WTC11 (cell line): ENCODE data around the gene SUPT3H. TPM values are rescaled to one million over a fixed set of nuclear protein-coding genes. Genes with fewer than 3 reads are reported as not detected.
"Not testable (repeated sequence)": the region's sequence is repeated elsewhere in the genome, so short reads cannot be mapped to it uniquely, and the experiment has no call there.

ENCODE experiments used
- ATAC-seq: fragments of 200-7000 bp; cut with Tn5 transposase; 2 replicates; pipeline ENCODE4 v1.10.0; 2021; ENCODE audit warnings: mild to moderate bottlenecking, moderate library complexity
- CTCF ChIA-PET: fragments of 300-600 bp; sonication (Branson Sonifier 250); formaldehyde crosslinking; loops from one replicate; lab custom pipeline; 2021; ENCODE audit warnings: antibody characterized with exemption; lab: Charles Lee
- POLR2A ChIA-PET: fragments of 350-600 bp; sonication (Branson Sonifier 250); formaldehyde crosslinking; loops from one replicate; lab custom pipeline; 2021; ENCODE audit warnings: antibody characterized with exemption; lab: Charles Lee
- DNase-seq: peaks from one replicate; pipeline ENCODE4 v3.0.0; 2021; ENCODE audit warnings: low spot score
- H3K27ac Mint-ChIP-seq: 2 replicates; pipeline ENCODE4 v1.8.0; 2021; ENCODE audit warnings: mixed read lengths
- H3K27me3 Mint-ChIP-seq: 2 replicates; pipeline ENCODE4 v1.8.0; 2021; ENCODE audit warnings: low read depth, mild to moderate bottlenecking, moderate library complexity, mixed read lengths
- H3K36me3 Mint-ChIP-seq: 2 replicates; pipeline ENCODE4 v1.8.0; 2021; ENCODE audit warnings: mixed read lengths
- H3K4me1 Mint-ChIP-seq: 2 replicates; pipeline ENCODE4 v1.8.0; 2022; ENCODE audit warnings: mixed read lengths
- H3K4me3 Mint-ChIP-seq: 2 replicates; pipeline ENCODE4 v1.8.0; 2021; ENCODE audit warnings: mild to moderate bottlenecking, moderate library complexity, mixed read lengths
- H3K9me3 Mint-ChIP-seq: 2 replicates; pipeline ENCODE4 v1.8.0; 2021; ENCODE audit warnings: mixed read lengths
- HMGA2 ChIP-seq: fragments of 250-450 bp; sonication (Bioruptor Pico); IDR thresholded peaks from 2 replicates; pipeline ENCODE4 v1.4.0; 2021; ENCODE audit warnings: mild to moderate bottlenecking, moderate library complexity
- MXD4 ChIP-seq: fragments of 250-450 bp; sonication (Bioruptor Pico); IDR thresholded peaks from 2 replicates; pipeline ENCODE4 v1.8.0; 2021; ENCODE audit warnings: mild to moderate bottlenecking, moderate library complexity, borderline replicate concordance
- NFE2L1 ChIP-seq: sonication (generic); formaldehyde crosslinking; IDR thresholded peaks from 2 replicates; pipeline ENCODE4 v1.8.1; 2023; ENCODE audit warnings: missing genetic modification reagents
- NFYB ChIP-seq: sonication (generic); formaldehyde crosslinking; conservative IDR thresholded peaks from 2 replicates; pipeline ENCODE4 v1.8.0; 2022; ENCODE audit warnings: low read depth, missing genetic modification reagents
- NR1H2 ChIP-seq: sonication (generic); formaldehyde crosslinking; IDR thresholded peaks from 2 replicates; pipeline ENCODE4 v1.9.0; 2021; ENCODE audit warnings: mild to moderate bottlenecking, moderate library complexity, missing genetic modification reagents
- SP1 ChIP-seq: sonication (generic); formaldehyde crosslinking; conservative IDR thresholded peaks from 2 replicates; pipeline ENCODE4 v1.8.1; 2022; ENCODE audit warnings: missing genetic modification reagents
- ZNF232 ChIP-seq: sonication (generic); formaldehyde crosslinking; IDR thresholded peaks from 2 replicates; pipeline ENCODE4 v1.8.0; 2022; ENCODE audit warnings: mild to moderate bottlenecking, missing genetic modification reagents
- ZNF671 ChIP-seq: fragments of 250-450 bp; sonication (Bioruptor Pico); IDR thresholded peaks from 2 replicates; pipeline ENCODE4 v1.8.0; 2021; ENCODE audit warnings: mild to moderate bottlenecking
- total RNA-seq: library from RNA; stranded (reverse); gene quantifications from 3 replicates; pipeline ENCODE4 v1.2.3, GENCODE V29; 2021
- TF ChIP-seq, protein P1 (sequence below): sonication (generic); formaldehyde crosslinking; IDR thresholded peaks from 2 replicates; pipeline ENCODE4 v1.8.1; 2023; ENCODE audit warnings: mild to moderate bottlenecking, missing genetic modification reagents, moderate library complexity
- TF ChIP-seq, protein P2 (sequence below): sonication (generic); formaldehyde crosslinking; IDR thresholded peaks from 2 replicates; pipeline ENCODE4 v1.8.0; 2022; ENCODE audit warnings: mild to moderate bottlenecking, missing genetic modification reagents
- TF ChIP-seq, protein P3 (sequence below): sonication (generic); formaldehyde crosslinking; IDR thresholded peaks from 2 replicates; pipeline ENCODE4 v1.8.1; 2023; ENCODE audit warnings: mild to moderate bottlenecking, missing genetic modification reagents
- TF ChIP-seq, protein P4 (sequence below): sonication (generic); formaldehyde crosslinking; IDR thresholded peaks from 2 replicates; pipeline ENCODE4 v1.8.0; 2023; ENCODE audit warnings: missing genetic modification reagents, mild to moderate bottlenecking, borderline replicate concordance
- TF ChIP-seq, protein P5 (sequence below): sonication (generic); formaldehyde crosslinking; IDR thresholded peaks from 2 replicates; pipeline ENCODE4 v1.8.0; 2022; ENCODE audit warnings: mild to moderate bottlenecking, missing genetic modification reagents

Gene SUPT3H
- total RNA-seq, 1 experiment from 2014 or later, result 15.3 TPM

DNA sequence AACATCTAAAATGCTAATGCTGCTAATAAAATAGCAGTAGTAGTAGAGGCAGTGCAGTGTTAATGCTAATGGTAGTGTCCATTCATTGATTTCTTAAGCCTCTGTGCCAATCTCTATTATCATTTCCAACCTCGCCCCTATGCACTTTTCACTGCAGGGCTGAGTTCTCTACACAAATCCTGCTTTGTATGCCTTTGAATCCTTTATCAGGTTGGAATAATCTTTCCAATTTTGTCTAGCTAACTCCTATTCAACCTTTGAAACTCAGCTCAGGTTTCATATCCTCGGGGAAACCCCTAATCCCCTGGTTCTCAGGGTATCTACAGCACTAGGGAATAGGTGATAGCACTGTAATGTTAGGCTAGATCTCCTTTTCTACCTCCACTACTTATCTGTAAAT is 333.6 kb downstream of the SUPT3H start:
- CTCF ChIA-PET, result no interaction called here
- ATAC-seq, result no peak
- Mint-ChIP-seq H3K4me3 (no peak overlapping the region), H3K27me3 (no peaks in the 10 kb centered on the region), H3K36me3 (no peaks in the 10 kb centered on the region), H3K27ac (no peak overlapping the region), H3K4me1 (peaks cover 9% of the 10 kb centered on the region), H3K9me3 (no peaks in the 10 kb centered on the region)
- TF ChIP-seq, protein P1, sequence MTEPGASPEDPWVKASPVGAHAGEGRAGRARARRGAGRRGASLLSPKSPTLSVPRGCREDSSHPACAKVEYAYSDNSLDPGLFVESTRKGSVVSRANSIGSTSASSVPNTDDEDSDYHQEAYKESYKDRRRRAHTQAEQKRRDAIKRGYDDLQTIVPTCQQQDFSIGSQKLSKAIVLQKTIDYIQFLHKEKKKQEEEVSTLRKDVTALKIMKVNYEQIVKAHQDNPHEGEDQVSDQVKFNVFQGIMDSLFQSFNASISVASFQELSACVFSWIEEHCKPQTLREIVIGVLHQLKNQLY, result no peak
- TF ChIP-seq, protein P2, sequence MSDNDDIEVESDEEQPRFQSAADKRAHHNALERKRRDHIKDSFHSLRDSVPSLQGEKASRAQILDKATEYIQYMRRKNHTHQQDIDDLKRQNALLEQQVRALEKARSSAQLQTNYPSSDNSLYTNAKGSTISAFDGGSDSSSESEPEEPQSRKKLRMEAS (CRISPR knock-in tag), result no peak
- no peak for TF ChIP-seq SP1
- TF ChIP-seq, protein P3, sequence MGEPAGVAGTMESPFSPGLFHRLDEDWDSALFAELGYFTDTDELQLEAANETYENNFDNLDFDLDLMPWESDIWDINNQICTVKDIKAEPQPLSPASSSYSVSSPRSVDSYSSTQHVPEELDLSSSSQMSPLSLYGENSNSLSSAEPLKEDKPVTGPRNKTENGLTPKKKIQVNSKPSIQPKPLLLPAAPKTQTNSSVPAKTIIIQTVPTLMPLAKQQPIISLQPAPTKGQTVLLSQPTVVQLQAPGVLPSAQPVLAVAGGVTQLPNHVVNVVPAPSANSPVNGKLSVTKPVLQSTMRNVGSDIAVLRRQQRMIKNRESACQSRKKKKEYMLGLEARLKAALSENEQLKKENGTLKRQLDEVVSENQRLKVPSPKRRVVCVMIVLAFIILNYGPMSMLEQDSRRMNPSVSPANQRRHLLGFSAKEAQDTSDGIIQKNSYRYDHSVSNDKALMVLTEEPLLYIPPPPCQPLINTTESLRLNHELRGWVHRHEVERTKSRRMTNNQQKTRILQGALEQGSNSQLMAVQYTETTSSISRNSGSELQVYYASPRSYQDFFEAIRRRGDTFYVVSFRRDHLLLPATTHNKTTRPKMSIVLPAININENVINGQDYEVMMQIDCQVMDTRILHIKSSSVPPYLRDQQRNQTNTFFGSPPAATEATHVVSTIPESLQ (CRISPR knock-in tag), result no peak
- no peak for TF ChIP-seq NR1H2 (CRISPR knock-in tag)
- no peak for TF ChIP-seq NFE2L1 (CRISPR knock-in tag)
- POLR2A ChIA-PET, result no interaction called here
- DNase-seq, result no peak

DNA sequence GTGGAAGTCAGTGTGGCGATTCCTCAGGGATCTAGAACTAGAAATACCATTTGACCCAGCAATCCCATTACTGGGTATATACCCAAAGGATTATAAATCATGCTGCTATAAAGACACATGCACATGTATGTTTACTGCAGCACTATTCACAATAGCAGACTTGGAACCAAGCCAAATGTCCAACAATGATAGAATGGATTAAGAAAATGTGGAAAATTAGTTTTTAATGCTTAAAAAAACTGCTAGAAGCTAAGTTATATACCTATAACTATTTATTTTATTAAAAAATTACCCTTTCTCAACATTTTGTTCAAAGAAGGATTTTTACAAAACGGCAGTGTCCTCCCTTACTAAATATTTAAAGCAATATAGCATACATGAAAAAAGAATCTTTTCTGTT is 335.1 kb downstream of the SUPT3H start:
- ATAC-seq, H3K27ac Mint-ChIP-seq, DNase-seq, H3K4me3 Mint-ChIP-seq, H3K36me3 Mint-ChIP-seq, CTCF ChIA-PET, H3K27me3 Mint-ChIP-seq, H3K9me3 Mint-ChIP-seq, H3K4me1 Mint-ChIP-seq, POLR2A ChIA-PET: not testable (repeated sequence)

DNA sequence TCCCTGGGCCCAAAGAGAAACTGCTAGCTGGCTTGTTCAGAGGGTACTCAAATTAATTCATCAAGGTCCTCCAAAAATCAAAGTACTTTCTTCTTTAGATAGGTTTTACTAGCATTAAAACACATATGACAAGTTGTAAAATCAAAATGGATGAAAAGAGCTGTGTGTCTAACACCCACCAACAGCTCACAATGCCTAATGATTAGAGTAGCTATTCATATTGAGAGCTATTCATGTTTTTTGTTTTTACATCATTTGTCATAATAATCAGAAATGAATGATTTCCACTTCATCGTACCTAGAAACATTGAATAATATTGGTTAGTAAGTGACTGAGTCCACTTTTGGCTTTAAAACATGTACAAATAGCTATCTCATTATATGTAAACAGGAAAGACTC is 339.5 kb downstream of the SUPT3H start:
- H3K9me3 Mint-ChIP-seq, result no peaks in the 10 kb centered on the region

More for the DNA sequence above, 339.5 kb downstream of the SUPT3H start:
- TF ChIP-seq, protein P4, sequence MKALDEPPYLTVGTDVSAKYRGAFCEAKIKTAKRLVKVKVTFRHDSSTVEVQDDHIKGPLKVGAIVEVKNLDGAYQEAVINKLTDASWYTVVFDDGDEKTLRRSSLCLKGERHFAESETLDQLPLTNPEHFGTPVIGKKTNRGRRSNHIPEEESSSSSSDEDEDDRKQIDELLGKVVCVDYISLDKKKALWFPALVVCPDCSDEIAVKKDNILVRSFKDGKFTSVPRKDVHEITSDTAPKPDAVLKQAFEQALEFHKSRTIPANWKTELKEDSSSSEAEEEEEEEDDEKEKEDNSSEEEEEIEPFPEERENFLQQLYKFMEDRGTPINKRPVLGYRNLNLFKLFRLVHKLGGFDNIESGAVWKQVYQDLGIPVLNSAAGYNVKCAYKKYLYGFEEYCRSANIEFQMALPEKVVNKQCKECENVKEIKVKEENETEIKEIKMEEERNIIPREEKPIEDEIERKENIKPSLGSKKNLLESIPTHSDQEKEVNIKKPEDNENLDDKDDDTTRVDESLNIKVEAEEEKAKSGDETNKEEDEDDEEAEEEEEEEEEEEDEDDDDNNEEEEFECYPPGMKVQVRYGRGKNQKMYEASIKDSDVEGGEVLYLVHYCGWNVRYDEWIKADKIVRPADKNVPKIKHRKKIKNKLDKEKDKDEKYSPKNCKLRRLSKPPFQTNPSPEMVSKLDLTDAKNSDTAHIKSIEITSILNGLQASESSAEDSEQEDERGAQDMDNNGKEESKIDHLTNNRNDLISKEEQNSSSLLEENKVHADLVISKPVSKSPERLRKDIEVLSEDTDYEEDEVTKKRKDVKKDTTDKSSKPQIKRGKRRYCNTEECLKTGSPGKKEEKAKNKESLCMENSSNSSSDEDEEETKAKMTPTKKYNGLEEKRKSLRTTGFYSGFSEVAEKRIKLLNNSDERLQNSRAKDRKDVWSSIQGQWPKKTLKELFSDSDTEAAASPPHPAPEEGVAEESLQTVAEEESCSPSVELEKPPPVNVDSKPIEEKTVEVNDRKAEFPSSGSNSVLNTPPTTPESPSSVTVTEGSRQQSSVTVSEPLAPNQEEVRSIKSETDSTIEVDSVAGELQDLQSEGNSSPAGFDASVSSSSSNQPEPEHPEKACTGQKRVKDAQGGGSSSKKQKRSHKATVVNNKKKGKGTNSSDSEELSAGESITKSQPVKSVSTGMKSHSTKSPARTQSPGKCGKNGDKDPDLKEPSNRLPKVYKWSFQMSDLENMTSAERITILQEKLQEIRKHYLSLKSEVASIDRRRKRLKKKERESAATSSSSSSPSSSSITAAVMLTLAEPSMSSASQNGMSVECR (CRISPR knock-in tag), result no peak
- TF ChIP-seq NFYB (CRISPR knock-in tag) (no peak), ZNF671 (CRISPR knock-in tag) (no peak), MXD4 (CRISPR knock-in tag) (no peak), HMGA2 (CRISPR knock-in tag) (no peak), ZNF232 (no peak)
- TF ChIP-seq, protein P5, sequence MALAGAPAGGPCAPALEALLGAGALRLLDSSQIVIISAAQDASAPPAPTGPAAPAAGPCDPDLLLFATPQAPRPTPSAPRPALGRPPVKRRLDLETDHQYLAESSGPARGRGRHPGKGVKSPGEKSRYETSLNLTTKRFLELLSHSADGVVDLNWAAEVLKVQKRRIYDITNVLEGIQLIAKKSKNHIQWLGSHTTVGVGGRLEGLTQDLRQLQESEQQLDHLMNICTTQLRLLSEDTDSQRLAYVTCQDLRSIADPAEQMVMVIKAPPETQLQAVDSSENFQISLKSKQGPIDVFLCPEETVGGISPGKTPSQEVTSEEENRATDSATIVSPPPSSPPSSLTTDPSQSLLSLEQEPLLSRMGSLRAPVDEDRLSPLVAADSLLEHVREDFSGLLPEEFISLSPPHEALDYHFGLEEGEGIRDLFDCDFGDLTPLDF (CRISPR knock-in tag), result no peak
- TF ChIP-seq, all 79 proteins: peak for 0
- POLR2A ChIA-PET, result no interaction called here
- no peak overlapping the region for H3K4me3 Mint-ChIP-seq
- H3K27ac Mint-ChIP-seq, result no peak overlapping the region
- H3K36me3 Mint-ChIP-seq, result no peaks in the 10 kb centered on the region
- no peaks in the 10 kb centered on the region for H3K27me3 Mint-ChIP-seq
- DNase-seq, result no peak
- ATAC-seq, result no peak
- H3K4me1 Mint-ChIP-seq, result no peaks in the 10 kb centered on the region; the same call in 1 of the 2 replicates
- CTCF ChIA-PET, result interaction anchor here (1.2 kb wide), 1 partner anchor 563 kb away, joined by 4 read pairs; no protein-coding TSS in a partner anchor
